GM23248 (cell line): ENCODE data around the gene GADD45GIP1.

Experiments
- EZH2 ChIP-seq: fragments of 200-600 bp; sonication (generic); IDR thresholded peaks from 2 replicates; pipeline ENCODE4 v1.6.1; 2018; ENCODE audit warnings: antibody characterized with exemption, mild to moderate bottlenecking; ENCODE audit not compliant: insufficient read depth, poor library complexity, severe bottlenecking
- EZH2phosphoT487 ChIP-seq: fragments of 200-600 bp; sonication (generic); IDR thresholded peaks from 2 replicates; pipeline ENCODE4 v1.6.1; 2018; ENCODE audit warnings: antibody characterized with exemption, moderate library complexity, mild to moderate bottlenecking, low read depth; ENCODE audit not compliant: insufficient read depth

- no peak for TF ChIP-seq EZH2
- TF ChIP-seq EZH2phosphoT487, result no peak
These were observed 36.0 kb downstream of the GADD45GIP1 start for GRCh38 chr19:12921047-12921446.
